Measurements from ENCODE around the gene GUCA2B. TPM values are rescaled to one million over a fixed set of nuclear protein-coding genes. Genes with fewer than 3 reads are reported as not detected.

Gene GUCA2B
- total RNA-seq, 2 experiments from 2014 or later, result not detected

DNA sequence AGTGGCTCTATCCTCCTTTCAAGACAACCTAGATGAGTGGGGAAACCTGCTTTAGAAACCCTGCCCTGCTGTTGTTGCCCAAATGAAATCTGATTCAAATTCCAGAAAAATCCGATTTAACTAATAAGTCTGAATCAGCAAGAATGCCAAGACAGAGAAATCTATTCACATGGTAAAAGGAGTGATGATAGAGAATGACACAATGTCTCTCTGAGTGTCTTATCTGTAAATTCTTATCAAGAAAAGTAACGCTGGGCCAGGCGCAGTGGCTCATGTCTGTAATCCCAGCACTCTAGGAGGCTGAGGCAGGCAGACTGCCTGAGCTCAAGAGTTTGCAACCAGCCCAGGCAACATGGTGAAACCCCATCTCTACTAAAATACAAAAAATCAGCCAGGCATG, 25.0 kb downstream of the GUCA2B start:
- CTCF ChIA-PET, result interaction anchor here (1.5 kb wide), 1 partner anchor 156 kb away, joined by 3 read pairs; no protein-coding TSS in a partner anchor

DNA sequence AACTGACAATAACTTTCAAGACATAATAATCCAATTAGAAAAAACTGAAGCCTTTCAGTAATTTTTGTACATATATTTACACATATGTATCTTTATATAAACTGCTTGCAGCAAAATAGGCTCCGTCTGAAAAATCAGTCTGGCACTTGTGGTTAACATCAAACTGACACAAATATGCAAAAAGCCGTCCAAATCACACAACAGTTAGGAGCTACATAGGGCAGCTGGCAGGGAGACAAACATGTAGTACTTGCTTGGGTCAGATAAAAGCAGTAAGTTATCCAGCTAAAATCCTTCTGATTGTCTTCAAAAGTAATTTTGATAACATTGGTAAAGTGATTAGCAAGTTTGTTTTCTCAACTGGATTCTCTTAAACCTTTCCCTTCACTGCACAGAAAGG, 26.1 kb downstream of the GUCA2B start:
- ChIA-PET CTCF (interaction anchor here (1.5 kb wide), 1 partner anchor 155 kb away, joined by 3 read pairs; no protein-coding TSS in a partner anchor), POLR2A (no interaction called here)

More for the DNA sequence above, 25.0 kb downstream of the GUCA2B start:
- POLR2A ChIA-PET, result no interaction called here

DNA sequence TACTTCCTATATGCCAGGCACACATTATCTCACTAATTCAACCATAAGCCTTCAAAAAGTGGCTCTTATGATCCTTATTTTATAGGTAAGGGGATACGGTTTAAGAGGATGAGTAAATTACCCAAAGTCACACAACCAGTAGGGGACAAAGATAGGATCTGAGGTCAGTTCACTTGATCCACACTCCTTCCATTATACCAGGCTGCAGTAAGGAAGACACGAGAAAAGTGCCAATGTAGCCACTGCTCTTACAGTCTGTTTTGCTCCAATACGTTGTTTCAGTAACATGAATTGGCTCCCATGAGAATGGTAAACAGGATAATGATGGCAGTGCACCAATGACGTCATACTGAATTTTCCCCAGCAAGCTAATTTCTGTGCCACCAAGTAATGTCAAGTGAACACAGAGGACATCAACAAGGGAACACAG, 26.7 kb downstream of the GUCA2B start:
- ChIA-PET CTCF (interaction anchor here (1.5 kb wide), 1 partner anchor 154 kb away, joined by 3 read pairs; no protein-coding TSS in a partner anchor), POLR2A (no interaction called here)

DNA sequence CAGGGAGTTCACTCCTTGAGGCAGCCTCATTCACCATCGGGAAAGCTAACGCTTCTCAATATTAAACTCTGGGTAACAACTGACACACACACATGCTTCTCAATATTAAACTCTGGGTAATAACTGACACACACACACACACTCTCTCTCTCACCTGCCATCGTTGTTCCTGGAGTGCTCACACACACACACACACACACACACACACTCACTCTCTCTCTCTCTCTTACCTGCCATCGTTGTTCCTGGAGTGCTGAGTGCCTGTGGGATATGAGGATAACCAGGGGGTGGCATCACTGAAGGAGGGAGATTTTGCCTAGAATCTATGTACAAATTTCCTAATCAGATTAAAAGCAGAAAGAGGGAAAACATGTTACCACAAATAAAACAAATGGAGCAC, 28.5 kb downstream of the GUCA2B start:
- ChIA-PET POLR2A (no interaction called here), CTCF (no interaction called here)

DNA sequence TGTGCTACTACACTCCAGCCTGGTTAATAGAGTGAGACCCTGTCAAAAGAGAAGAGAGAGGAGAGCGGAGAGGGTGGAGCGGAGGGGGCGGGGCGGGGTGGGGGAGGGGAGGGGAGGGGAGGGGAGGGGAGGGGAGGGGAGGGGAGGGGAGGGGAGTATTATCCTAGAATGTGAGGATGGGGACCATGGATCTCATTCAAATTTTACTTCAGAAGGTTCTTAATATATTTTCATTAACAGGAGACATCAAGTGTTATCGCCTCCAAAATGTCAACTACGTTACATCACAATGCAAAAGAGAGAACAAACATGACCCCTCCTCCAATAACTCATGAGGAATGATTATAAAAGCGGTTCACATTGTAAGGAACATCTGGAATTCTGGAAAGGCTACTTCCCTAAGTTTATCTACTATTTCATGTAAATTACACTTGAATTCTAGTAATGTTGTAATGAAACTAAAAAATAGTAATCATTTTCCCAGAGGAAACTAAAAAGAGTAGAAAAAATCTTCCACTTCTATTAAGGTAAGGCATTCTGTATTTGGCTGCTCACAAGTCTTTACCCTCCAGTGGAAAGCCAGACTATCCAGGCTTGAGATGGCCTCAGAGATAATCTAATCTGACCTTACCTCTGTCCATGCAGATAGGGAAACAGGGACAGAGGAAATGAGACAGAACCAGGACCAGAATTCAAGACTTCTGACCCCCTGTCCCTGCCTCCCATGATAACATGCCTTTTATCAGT, 30.2 kb downstream of the GUCA2B start:
- CTCF ChIA-PET, result interaction anchor here (0.6 to 1.2 kb wide), 2 partner anchors 10 to 54 kb away, joined by 3 read pairs; no protein-coding TSS in a partner anchor
- POLR2A ChIA-PET, result no interaction called here

DNA sequence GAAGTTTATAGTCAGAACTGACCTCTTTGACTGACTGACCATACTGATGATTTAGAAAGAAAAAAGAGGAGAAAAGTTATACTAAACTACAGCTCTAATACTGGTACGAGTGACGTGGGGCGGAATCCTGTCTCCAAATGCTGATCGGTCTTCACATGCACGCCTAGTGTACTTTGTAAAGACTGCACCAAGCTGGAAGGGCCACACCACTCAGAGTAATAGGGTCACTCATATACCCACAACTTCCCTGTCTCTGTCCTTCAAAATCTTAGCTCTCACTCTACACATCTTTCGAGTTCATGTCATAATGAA, 30.7 kb downstream of the GUCA2B start:
- ChIA-PET POLR2A (no interaction called here), CTCF (interaction anchor here (0.6 kb wide), 2 partner anchors 10 to 55 kb away, joined by 3 read pairs; no protein-coding TSS in a partner anchor)

DNA sequence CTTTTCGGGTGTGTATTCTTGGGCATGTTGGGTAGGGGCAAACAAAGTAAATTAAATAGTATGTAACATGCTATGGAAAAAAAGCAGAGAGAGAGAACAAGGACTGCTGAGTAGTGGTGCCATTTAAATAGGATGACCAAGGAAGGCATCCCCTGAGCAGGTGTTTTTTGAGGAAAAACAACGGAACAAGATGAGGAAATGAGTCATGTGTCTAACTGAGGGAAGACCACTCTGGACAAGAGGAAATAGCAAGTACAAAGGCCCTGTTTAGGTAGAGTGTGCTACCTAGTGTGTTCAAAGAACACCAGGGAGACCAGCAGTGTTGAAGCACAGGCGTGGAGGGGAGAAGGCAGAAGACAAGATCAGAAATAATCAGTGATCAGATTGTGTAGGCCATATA, 31.4 kb downstream of the GUCA2B start:
- CTCF ChIA-PET, result interaction anchor here (0.6 to 0.7 kb wide), 2 partner anchors 9 to 11 kb away, joined by 3 to 4 read pairs; no protein-coding TSS in a partner anchor
- POLR2A ChIA-PET, result no interaction called here

GRCh38 chr1:42186152-42186551, 32.9 kb downstream of the GUCA2B start:
- ChIA-PET POLR2A (no interaction called here), CTCF (interaction anchor here (0.8 to 1.2 kb wide), 3 partner anchors 9 to 13 kb away, joined by 3 to 4 read pairs (median 3); no protein-coding TSS in a partner anchor)

DNA sequence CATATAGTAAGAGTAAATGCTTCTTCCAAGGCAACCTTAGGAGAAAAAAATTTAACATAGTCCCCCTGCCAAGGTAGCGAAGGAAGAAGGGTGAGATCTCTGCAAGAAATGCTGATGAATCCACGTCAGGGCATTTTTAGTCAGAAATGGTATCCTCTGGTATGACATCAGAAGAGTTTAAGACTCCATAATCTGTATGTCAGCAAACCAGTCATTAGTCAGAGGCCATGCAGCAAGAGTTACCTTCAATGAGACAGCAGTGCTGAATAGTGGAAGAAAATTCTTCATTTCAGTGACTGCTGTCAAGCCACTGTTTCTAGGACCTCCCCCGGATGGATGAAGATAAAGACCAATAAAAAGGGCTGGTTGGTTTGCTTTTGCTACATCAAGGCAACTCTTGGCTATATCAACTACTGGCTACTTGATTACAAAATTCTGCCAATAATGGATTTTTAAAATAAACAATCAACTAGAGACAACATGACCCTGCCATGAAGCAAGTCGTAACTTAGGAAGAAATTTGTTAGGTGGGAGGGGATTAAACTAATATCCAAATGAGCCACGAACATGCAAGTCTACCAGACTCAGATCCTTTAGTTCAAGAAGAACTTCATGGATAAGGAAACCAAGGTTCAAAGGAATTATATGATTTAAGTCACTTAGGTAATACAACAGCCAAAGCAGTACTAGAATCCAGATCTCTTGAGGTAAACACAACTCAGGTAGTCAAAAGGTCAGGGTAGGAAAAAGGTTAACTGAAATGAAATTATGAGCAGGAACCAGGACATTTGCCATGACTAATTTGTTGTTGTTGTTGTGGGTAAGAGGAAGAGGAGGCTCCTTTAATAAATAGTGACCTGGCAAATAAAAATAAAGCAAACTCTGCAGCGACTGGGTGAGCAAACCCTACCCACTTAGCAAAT, 37.0 kb downstream of the GUCA2B start:
- POLR2A ChIA-PET, result no interaction called here
- CTCF ChIA-PET, result no interaction called here

DNA sequence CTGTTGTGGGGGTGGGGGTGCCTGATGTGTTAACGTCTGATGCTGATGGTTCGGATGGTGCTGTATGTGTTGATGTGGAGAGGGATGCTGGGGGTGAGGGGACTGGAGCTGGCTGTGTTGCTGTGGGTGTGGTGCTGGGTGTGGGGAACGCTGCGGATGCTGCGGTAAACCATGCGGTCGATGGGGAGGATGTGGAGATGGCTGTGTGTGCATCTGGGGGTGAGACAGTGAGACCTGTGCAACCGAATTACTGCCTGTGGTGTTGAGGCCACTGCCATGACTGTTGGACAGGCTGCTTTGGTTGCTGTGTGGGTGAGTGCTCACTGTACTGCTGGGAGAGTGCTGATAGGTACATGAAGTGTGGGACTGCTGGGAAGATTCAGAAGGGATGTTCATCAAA, 38.1 kb downstream of the GUCA2B start:
- ChIA-PET POLR2A (no interaction called here), CTCF (no interaction called here)

DNA sequence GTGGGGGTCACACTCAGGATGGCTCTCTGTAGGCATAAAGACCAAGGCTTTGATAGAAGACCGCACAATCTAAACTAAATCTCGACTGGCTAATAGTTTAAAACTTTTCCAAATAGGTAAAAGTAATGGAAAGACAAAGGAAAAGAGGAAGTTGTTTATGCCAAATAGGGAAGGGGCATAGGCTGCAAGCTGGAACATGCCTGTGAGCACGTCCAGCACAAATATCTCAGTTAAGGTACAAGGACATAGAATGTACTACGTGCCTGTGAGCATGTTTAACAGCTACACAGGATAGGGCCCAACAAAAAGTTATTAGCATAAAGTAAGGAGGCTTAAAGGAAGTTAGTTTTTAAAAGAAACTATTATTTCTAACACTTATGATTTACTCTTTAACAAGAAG, 38.9 kb downstream of the GUCA2B start:
- ChIA-PET CTCF (no interaction called here), POLR2A (no interaction called here)

DNA sequence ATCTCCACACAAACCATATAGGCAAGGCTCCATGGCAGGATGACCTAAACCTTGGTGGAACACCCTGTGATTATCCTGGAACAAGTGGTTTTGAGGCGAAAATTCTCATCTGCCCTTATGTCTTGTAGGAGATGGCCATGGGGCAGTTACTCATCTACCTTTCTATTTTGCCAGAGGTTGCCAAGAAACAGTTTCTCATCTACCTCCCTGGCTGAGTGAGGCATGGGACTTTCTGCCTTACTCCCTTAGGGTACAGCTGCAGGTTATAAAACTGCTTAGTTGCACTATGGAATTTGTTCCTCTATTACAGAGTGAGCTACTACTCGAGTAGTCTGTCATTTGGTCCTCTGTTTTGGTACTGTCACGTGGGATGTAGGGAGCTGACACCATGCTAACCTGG, 42.6 kb downstream of the GUCA2B start:
- CTCF ChIA-PET, result interaction anchor here (1.0 kb wide), 1 partner anchor 10 kb away, joined by 3 read pairs; no protein-coding TSS in a partner anchor
- POLR2A ChIA-PET, result interaction anchor here (1.1 kb wide), 1 partner anchor 10 kb away, joined by 3 read pairs; no protein-coding TSS in a partner anchor

DNA sequence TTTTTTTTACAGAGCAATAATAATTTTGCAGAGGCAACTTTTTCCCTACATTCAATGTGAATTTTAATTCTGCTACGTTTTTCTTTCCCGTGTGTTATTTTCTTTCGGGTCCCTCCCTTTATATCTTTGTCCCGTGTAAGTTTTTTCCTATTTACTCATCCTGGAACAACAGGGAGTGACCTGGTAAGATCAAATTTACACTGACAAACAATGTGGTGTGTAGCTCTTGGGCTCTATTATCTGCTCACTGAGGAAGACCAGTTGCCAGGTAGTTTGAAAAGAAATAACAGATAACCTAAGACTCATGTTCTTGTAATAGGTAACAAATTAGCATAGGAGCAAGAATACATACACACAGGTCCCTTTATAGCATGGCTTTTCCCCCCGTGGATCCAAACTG, 45.0 kb downstream of the GUCA2B start:
- ChIA-PET POLR2A (no interaction called here), CTCF (no interaction called here)

- POLR2A ChIA-PET, result no interaction called here
- CTCF ChIA-PET, result interaction anchor here (0.6 kb wide), 1 partner anchor 1545 kb away, joined by 3 read pairs; no protein-coding TSS in a partner anchor
Measured at GRCh38 chr1:42201986-42202385, 48.8 kb downstream of the GUCA2B start.

Other genes starting within 250 kb of the GUCA2B start
- gene HIVEP3, start 234.5 kb upstream of the GUCA2B start, total RNA-seq, result 10 to 100 TPM; 26.3 to 27.2 TPM
- not detected for gene GUCA2A, start 11.3 kb downstream of the GUCA2B start, total RNA-seq
- 10 to 100 TPM; 46.2 to 48.7 TPM for gene FOXJ3, start 181.8 kb downstream of the GUCA2B start, total RNA-seq
- gene RIMKLA, start 227.4 kb downstream of the GUCA2B start, total RNA-seq, result 1 to 10 TPM; 5.9 to 6.1 TPM